Measurements from ENCODE around the gene SPTBN1.

Gene SPTBN1

DNA sequence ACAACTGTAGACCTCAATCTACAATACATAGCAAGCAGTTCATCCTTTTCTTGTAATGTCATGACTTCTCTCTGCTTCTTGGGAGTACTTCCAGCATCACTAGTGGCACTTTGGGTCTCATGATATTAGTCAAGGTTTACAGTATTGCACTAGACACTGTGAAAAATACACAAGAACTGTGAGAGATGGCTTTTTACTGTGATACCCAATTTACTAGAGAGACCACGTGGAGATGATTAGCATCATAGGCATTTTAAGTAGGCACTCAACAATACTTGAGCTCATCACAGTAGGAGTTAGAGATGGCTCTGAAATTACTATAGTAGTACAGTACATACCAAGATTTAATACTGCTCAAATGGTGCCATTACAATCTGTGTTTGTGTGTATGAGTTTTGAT, 154.6 kb downstream of the SPTBN1 start:
- ATAC-seq, result no peak
- DNase-seq, result no peak

DNA sequence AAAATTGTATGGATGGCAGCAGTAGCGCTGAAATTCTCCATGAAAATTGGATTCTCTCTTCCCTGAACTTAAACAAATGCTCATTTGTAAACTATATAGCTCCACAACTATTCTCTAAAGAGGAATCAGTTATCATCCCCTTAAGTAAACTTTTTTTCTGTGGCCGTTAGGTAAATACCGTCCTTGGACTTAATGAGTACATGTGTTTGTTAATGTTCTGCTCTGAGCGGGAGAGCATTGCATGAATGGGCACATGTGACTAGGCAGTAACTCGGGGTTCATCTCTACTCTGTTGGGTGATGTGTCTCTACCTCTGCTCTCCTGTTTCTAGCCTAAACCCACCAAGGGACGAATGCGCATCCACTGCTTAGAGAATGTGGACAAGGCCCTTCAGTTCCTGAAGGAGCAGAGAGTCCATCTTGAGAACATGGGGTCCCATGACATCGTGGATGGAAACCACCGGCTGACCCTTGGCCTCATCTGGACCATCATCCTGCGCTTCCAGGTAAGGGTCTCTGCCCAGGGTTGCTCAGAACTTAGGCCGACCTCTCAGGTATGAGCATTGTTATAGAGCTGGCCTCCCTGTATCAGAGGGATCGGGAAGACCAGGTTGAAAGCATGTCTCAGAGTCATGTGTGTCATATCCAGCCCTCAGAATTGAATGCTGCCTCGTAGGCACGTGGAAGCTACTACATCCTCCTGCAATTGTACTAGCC, 155.9 kb downstream of the SPTBN1 start:
- ATAC-seq (no peak), DNase-seq (no peak)

DNA sequence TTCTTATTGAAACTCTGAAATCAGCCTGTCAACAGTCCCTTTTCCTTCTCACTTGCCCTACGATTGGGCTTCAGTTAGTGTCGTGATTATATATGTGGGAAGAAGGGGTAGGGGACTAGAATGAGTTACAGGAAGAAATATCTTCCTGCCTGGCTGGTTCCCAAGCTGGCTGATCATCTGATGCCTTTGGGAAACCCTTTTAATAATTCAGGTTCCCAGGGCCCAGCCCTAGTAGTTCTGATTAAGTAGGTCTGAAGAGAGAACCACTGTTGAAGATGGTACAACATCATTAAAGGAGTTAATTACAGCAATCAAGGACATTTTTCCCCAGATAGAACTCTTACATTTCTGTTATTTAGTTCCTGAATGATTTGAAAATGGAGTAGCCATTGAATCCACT, 157.3 kb downstream of the SPTBN1 start:
- no peak for ATAC-seq
- DNase-seq, result no peak

DNA sequence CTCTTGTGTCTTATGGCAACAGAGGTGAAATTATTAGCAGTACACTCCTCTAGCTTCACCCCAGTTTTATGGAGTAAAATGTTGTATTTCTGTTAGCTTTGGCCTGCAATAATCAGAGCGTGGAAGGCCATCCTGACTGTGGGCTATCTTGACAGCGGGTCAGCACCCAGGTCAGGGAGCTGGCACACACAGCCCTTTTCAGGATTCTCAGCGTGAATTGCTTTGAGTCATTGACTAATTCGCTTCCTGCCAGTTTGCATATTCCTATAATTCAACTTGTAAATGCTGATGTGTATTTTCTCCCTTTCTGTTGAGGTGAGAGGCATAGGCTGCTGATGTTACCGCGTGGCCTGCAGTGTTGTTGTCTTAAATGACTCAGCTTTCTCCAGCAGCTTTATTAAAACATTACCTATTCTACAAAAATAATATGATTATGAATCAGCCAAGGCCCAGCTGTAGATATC, 157.7 kb downstream of the SPTBN1 start:
- ATAC-seq (no peak), DNase-seq (no peak)

DNA sequence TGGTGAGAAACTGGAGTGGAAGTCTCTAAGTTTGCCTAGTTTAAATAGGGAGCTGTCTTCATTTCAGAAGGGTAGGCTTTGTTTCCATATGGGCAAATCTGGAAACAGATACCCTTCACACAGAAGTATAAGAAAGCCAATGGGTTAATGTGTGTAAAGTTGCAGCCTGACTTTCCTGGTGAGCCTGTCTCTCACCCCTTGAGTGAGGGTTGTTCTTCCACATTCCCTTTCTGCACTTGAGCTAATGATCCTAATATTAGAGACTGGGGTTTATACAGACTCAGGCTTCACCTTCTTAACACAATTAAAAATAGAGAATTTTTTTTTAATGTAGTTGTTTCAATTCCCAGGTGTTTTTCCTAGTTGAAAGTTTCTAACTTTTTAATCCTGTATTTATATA, 158.7 kb downstream of the SPTBN1 start:
- no peak for ATAC-seq
- DNase-seq, result no peak

DNA sequence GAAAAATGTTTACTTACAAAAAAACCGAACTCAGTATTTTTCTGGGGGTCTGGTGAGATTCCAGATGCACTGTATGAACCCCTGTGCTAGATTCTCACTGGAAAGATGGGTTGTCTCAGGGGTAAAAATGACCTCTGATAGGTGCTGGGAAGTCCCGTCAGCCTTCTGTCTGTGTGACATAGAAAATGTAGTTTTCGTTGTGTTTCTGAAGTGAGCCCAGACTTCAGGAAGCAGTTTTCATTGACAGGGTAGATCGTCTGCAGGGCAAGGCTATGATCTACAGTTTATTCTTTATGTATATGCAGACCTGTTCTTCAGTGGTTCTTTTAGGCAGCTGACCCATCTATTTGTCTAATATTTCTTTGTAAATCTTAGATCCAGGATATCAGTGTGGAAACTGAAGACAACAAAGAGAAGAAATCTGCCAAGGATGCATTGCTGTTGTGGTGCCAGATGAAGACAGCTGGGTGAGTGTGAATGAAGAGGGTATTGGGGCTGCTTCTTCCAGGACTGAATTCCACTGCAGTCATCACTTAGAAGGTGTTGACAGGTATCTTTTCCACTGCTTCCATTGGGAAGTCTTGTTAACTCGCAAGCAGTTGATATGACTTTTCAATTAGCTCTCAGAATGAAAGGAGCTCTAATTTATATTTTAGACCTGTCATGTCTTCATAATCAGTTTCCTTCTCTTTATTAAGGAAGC, 159.9 kb downstream of the SPTBN1 start:
- ATAC-seq (no peak), DNase-seq (no peak)

DNA sequence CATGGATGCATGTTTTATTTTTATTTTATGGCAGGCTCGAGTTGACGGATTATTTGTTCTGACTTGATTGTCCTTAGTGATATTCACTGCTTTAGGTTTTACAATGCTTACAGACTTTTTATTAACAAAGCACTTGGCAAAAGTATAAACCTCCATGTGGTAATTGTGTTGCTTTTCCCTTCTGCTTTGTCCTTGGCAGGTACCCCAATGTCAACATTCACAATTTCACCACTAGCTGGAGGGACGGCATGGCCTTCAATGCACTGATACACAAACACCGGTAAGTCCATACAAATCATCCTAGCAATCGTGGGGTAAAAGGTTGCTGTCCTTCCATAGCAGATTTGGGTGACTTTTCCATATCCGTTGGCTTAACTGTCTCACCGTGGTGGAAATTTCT, 161.3 kb downstream of the SPTBN1 start:
- no peak for DNase-seq
- no peak for ATAC-seq

DNA sequence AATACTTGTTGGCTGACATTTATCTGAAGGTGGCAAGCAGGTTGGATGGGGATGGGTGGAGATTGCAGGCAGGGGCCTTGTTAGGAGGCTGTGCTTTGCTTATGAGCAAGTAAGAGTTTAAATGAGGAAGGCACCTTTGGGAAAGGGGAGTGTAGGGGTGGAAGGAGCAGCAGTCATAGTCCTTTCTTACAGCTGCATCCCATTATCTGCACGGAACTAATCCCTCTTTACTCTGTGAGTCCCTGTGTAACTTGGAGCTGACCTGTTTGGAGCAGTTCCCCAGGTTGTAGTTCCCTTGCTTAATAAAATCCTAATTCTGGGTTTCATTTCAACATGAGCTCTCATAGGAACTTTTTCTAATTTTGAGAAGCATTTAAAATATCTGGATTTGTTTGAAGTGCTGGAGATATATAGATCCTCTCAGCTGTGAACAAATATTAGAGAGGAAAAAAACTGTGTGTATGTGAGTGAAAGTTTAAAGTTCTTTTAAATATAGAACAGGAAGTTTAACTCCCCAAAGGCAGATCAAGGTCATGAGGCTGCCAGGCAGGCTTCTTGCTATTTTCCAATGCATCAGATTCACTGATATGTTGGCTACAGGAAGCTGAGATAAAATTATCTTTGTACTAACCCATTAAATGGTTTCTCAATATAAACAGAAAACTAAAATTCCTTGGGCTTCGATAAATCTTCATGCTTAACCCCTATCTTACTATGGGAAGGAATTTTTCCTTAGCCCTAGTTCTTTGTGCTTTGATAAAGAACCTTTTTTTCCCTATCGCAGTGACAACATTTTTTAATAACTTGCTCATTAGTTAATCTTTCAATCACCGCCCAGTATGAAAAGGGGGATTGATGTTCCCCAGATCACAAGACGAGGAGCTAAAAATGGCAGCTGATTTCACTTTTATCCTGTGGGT, 162.8 kb downstream of the SPTBN1 start:
- ATAC-seq, result no peak
- DNase-seq, result no peak

DNA sequence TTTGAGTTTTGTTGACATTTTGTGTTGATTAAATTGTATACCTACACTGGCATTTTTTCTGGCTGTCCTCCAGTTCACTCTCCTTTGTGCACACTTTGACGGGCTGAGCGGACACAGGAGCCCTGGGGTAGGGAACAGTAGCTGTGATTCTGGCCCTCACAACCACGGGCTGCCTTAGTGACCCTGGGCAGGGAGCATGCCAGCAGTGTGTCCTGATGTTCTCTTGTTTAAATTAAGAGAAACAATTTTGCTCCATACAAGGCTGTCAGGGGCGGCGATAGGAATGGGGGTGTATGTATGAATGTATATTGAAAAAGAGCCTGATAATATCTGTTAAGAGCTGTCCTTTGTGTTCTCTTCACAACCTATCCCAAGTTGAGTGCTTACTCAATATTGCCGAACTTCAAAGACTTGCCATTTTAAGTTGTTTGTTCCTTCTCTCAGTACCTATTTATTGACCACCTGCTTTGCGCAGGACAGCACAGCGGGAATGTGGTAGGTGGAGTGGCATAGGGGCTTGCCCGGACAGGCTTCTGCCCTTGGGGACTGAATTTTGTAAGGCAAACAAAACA, 163.6 kb downstream of the SPTBN1 start:
- no peak for ATAC-seq
- DNase-seq, result no peak

DNA sequence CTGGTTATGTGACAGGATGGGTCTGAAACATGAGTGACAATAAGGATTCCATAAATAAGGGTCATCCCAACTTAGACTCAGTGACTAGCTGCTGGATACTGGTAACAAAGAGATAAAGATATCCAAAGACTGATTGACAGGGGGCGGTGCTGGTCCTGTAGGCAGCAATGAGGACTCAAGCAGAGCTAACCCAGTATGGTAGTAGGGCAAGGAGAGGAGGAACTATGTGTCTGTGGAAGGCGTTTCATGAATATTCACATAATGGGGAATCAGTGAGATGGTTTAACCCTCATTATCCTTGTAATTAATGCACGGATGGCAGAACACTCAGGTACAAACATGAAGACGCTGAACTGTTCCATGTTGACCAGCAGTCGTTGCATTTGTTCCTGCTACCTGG, 164.8 kb downstream of the SPTBN1 start:
- ATAC-seq, result no peak
- DNase-seq, result no peak

DNA sequence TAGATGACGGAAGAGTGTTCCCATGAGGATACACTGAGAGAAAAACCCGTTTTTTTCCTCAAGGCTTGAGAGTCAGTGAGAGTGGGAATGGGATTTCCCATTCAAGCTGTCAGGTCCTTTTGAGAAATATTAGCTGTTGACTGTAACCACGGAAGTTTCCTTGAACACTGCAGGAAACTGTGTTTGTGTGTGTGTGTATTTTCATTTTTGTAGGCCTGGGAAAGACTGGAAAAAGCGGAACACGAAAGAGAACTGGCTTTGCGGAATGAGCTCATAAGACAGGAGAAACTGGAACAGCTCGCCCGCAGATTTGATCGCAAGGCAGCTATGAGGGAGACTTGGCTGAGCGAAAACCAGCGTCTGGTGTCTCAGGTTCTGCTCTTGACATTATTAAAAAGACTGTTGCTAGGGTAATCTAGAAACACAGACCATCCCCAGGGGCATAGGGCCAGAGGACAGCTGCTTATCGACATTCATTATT, 168.5 kb downstream of the SPTBN1 start:
- no peak for ATAC-seq

DNA sequence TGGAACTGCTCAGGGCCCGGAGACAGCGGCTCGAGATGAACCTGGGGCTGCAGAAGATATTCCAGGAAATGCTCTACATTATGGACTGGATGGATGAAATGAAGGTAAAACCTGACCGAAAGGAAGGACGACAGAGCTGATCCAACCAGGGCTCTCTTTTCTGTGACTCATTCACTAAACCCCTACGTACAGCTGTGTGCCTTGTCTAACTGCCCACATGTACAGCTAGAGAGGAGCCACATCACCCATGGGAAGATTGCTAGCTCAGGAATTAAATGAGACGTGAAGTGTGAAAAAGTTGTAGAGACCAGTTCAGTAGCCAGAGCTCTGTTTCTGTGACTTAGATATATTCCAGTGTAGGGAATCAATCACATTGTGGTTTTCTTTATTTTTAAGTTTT, 170.0 kb downstream of the SPTBN1 start:
- no peak for ATAC-seq
- DNase-seq, result no peak

More for the DNA sequence above, 168.5 kb downstream of the SPTBN1 start:
- no peak for DNase-seq

DNA sequence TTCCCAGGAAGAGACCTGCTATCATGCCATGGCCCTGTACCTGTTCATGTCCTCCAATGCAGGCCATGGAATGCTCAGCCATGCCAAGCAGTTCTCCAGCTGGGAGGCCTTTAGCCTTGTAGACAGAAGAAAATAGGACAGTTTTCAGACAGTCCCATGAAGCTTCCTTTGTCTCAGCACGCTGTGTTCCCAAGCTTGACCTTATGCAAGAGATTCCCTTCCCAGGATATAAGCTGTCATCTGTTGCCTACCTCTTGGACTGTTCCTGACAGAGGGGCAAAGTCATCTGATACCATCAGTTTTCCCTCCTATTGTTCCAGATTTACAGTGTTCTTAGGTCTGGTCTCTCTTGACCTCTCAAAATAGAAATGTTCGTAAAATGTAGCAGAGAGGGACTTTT, 170.8 kb downstream of the SPTBN1 start:
- DNase-seq, result no peak
- ATAC-seq, result no peak

DNA sequence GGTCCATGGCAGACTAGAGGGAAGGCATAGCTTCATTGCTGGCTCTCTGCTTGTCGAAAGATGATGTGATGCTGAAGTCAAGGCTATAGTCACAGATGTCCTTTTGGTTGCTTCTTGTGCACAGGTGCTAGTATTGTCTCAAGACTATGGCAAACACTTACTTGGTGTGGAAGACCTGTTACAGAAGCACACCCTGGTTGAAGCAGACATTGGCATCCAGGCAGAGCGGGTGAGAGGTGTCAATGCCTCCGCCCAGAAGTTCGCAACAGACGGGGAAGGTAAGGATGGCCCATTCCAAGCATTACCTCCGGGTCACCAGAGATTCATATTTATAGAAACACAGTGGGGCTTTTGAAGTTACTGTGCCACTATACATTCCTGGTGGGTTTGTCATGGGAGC, 171.8 kb downstream of the SPTBN1 start:
- ATAC-seq, result no peak
- no peak for DNase-seq

DNA sequence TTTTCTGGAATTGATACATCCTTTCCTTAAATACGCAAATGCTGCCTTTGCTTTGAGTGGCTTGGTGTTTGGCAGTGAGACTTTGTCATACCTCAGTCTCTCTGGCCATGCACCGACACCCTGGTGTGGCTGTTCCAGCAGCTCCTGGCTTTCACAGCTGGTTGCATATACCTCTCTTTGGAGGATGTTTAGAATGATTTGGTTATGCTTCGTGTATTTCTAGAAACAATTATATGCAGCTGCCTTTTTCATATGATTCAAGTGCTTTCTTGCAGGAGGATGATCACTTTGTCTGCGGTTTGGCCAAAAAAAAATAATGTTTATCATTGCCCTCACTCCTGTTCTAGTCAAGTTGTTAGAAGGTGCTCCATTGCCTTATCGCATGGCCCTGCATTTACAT, 172.3 kb downstream of the SPTBN1 start:
- DNase-seq (no peak), ATAC-seq (no peak)

DNA sequence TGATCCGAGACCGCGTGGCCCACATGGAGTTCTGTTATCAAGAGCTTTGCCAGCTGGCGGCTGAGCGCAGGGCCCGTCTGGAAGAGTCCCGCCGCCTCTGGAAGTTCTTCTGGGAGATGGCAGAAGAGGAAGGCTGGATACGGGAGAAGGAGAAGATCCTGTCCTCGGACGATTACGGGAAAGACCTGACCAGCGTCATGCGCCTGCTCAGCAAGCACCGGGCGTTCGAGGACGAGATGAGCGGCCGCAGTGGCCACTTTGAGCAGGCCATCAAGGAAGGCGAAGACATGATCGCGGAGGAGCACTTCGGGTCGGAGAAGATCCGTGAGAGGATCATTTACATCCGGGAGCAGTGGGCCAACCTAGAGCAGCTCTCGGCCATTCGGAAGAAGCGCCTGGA, 172.8 kb downstream of the SPTBN1 start:
- DNase-seq, result no peak
- ATAC-seq, result no peak

DNA sequence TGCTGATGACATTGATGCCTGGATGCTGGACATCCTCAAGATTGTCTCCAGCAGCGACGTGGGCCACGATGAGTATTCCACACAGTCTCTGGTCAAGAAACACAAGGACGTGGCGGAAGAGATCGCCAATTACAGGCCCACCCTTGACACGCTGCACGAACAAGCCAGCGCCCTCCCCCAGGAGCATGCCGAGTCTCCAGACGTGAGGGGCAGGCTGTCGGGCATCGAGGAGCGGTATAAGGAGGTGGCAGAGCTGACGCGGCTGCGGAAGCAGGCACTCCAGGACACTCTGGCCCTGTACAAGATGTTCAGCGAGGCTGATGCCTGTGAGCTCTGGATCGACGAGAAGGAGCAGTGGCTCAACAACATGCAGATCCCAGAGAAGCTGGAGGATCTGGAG, 173.3 kb downstream of the SPTBN1 start:
- DNase-seq (no peak), ATAC-seq (no peak)

DNA sequence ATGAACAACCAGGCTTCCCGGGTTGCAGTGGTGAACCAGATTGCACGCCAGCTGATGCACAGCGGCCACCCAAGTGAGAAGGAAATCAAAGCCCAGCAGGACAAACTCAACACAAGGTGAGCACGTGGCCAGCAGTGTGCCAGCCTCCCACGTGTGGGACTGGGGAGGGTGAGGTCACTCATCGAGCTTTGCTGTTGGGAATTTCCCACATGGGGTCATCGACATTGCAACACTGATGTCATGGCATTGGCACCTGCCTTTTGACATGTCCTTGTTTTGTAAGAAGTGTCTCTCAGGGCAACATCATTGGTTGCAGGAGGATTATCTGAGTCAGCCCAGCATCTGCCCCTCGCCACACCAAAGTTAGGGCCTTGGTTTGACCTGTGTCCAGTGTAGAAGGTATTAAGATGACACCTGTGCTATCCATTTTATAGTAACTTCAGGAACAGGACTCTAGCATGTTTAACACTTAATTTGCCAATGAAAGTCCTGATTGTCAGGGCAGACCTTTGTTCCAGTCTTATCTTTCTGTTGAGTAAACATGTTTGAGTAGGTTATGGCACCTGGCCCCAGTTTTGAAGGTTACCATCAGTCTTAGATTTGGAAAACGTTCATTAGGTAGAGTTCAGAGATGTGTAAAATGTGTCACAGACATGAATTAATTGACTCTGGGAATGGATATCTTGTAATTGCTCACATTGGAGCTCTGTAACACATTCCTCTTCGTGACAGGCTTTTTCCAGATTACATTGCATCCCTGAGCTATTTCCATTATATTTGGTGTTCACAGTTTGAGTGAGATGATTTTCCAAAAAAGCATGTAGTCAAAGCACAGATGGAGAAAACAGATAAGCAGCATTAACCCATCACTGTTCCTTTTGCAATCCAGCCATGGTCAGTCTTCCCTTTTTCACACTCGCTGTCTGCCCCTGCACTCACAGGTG, 174.1 kb downstream of the SPTBN1 start:
- peak; percentile 59 for ATAC-seq
- peak; percentile 30 for DNase-seq

DNA sequence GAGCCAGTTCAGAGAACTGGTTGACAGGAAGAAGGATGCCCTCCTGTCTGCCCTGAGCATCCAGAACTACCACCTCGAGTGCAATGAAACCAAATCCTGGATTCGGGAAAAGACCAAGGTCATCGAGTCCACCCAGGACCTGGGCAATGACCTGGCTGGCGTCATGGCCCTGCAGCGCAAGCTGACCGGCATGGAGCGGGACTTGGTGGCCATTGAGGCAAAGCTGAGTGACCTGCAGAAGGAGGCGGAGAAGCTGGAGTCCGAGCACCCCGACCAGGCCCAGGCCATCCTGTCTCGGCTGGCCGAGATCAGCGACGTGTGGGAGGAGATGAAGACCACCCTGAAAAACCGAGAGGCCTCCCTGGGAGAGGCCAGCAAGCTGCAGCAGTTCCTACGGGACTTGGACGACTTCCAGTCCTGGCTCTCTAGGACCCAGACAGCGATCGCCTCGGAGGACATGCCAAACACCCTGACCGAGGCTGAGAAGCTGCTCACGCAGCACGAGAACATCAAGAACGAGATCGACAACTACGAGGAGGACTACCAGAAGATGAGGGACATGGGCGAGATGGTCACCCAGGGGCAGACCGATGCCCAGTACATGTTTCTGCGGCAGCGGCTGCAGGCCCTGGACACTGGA, 174.9 kb downstream of the SPTBN1 start:
- DNase-seq, result no peak
- ATAC-seq, result no peak

DNA sequence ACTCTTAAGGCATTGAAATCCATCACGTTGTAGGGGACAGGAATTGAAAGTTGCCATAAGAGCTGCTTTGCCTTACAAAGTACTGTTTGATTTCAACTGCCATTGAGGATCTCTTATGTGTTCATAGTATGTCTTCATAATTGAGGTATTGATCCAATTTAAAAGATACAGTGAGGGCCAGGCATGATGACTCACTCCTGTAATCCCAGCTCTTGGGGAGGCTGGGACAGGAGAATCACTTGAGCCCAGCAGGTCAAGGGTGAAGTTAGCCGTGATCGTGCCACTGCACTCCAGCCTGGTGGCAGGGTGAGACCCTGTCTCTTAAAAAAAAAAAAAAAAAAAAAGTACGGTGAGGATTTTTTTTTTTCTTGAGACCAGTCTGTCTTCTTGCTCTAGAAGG, 175.6 kb downstream of the SPTBN1 start:
- ATAC-seq (no peak), DNase-seq (no peak)

Data from stimulated activated naive CD8-positive, alpha-beta T cell treated with anti-CD3 and anti-CD28 coated beads, Interleukin-15, Interleukin-2, amounts not matched to agents 100 U/mL and 50 U/mL, for 24 hours (primary cell).